Tibial artery (tissue), 4 donors: ENCODE measurements around the gene LRRC8B.

Source experiments
- DNase-seq, 2 donors: peaks; one replicate each; pipeline ENCODE4 v3.0.0-alpha.2; 2019
- H3K27ac ChIP-seq, 2 donors: fragments of 200-600 bp; sonication (generic) in 1 of 2; 1 replicate in 1 of 2; 2 replicates in 1 of 2; pipeline ENCODE4 v1.5.1; 2018 to 2019; ENCODE audit warnings: mild to moderate bottlenecking in 1 of 2
- H3K27me3 ChIP-seq, 2 donors: fragments of 200-600 bp; sonication (generic) in 1 of 2; one replicate each; pipeline versions ENCODE4 v1.5.1 to v1.6.0; 2016 to 2019
- H3K36me3 ChIP-seq, 3 donors: fragments of 200-600 bp; sonication (generic) in 2 of 3; one replicate each; pipeline ENCODE4 v1.5.1; 2016 to 2019; ENCODE audit warnings: mild to moderate bottlenecking in 2 of 3
- H3K4me1 ChIP-seq, 4 donors: fragments of 200-600 bp; sonication (generic) in 2 of 4; 1 replicate in 3 of 4; 2 replicates in 1 of 4; pipeline ENCODE4 v1.5.1; 2016 to 2019
- H3K4me3 ChIP-seq, 2 donors: fragments of 200-600 bp; sonication (generic) in 1 of 2; 1 replicate in 1 of 2; 2 replicates in 1 of 2; pipeline ENCODE4 v1.5.1; 2018 to 2019; ENCODE audit warnings: mild to moderate bottlenecking in 2 of 2
- H3K9me3 ChIP-seq, 3 donors: fragments of 200-600 bp; sonication (generic) in 1 of 3; one replicate each; pipeline ENCODE4 v1.5.1; 2016 to 2019
- CTCF ChIP-seq, 2 experiments: fragments of 200-600 bp in 1 of 2; fragments of 450-650 bp in 1 of 2; IDR thresholded peaks; one replicate each; pipeline ENCODE4 v1.5.1; 2017 to 2019; ENCODE audit warnings: antibody characterized with exemption in 2 of 2, mild to moderate bottlenecking in 1 of 2, moderate library complexity in 1 of 2
- intact Hi-C: fragments of 100-400 bp; cut with DNase I; formaldehyde crosslinking; loops from one replicate; pipeline ENCODE4 v1.15.0; 2023; ENCODE audit warnings: low total_unique reads

The LRRC8B gene

GRCh38 chr1:89531480-89532139 lies 7.0 kb downstream of the LRRC8B start:
- Histone ChIP-seq H3K27me3 (no peaks in the 10 kb centered on the region), H3K36me3 (no peaks in the 10 kb centered on the region), H3K9me3 (no peaks in the 10 kb centered on the region), H3K27ac (no peak overlapping the region), H3K4me1 (no peaks in the 10 kb centered on the region), H3K4me3 (no peak overlapping the region)
- no peak for DNase-seq
- intact Hi-C loops = no loop called here
- TF ChIP-seq CTCF (IDR thresholded peaks at IDR 0.05) = no peak

GRCh38 chr1:89532228-89532627 lies 7.6 kb downstream of the LRRC8B start:
- no peaks in the 10 kb centered on the region for H3K4me1 ChIP-seq
- intact Hi-C loops = no loop called here
- H3K27ac ChIP-seq = no peak overlapping the region
- no peaks in the 10 kb centered on the region for H3K36me3 ChIP-seq
- H3K4me3 ChIP-seq = no peak overlapping the region
- TF ChIP-seq CTCF (IDR thresholded peaks at IDR 0.05) = no peak
- DNase-seq = no peak
- H3K9me3 ChIP-seq = no peaks in the 10 kb centered on the region
- no peaks in the 10 kb centered on the region for H3K27me3 ChIP-seq

- Histone ChIP-seq H3K27ac (no peak overlapping the region), H3K4me3 (no peak overlapping the region), H3K27me3 (no peaks in the 10 kb centered on the region), H3K4me1 (no peaks in the 10 kb centered on the region), H3K36me3 (no peaks in the 10 kb centered on the region), H3K9me3 (no peaks in the 10 kb centered on the region)
- DNase-seq = no peak
- intact Hi-C loops = no loop called here
- no peak for TF ChIP-seq CTCF (IDR thresholded peaks at IDR 0.05)
Observed at GRCh38 chr1:89532866-89533265, 8.2 kb downstream of the LRRC8B start.

- intact Hi-C loops = no loop called here
- Histone ChIP-seq H3K27ac (no peak overlapping the region), H3K36me3 (no peaks in the 10 kb centered on the region), H3K27me3 (no peaks in the 10 kb centered on the region), H3K4me3 (no peak overlapping the region), H3K9me3 (no peaks in the 10 kb centered on the region), H3K4me1 (no peaks in the 10 kb centered on the region)
- TF ChIP-seq CTCF (IDR thresholded peaks at IDR 0.05) = no peak
- DNase-seq = no peak
Observed at GRCh38 chr1:89535537-89535936, 10.9 kb downstream of the LRRC8B start.

- Histone ChIP-seq H3K27me3 (no peaks in the 10 kb centered on the region), H3K4me1 (no peaks in the 10 kb centered on the region), H3K4me3 (no peak overlapping the region), H3K27ac (no peak overlapping the region), H3K9me3 (no peaks in the 10 kb centered on the region), H3K36me3 (no peaks in the 10 kb centered on the region)
- intact Hi-C loops = no loop called here
- DNase-seq = no peak
- TF ChIP-seq CTCF (IDR thresholded peaks at IDR 0.05) = no peak
Observed at GRCh38 chr1:89536555-89537341, 12.1 kb downstream of the LRRC8B start.
